ENCODE results near the gene AOC1.

The AOC1 gene

GRCh38 chr7:150895809-150896208 is 43.5 kb downstream of the AOC1 start:
- H3K9ac ChIP-seq (ENCODE audit: low read depth, low read length, poor library complexity, severe bottlenecking): no peak overlapping the region
- no peaks in the 10 kb centered on the region for H3K79me2 ChIP-seq (ENCODE audit: insufficient read depth, low read length)
- no peaks in the 10 kb centered on the region for H3K9me2 ChIP-seq (replicated peaks; ENCODE audit: low read depth, low read length)
- H3K9me3 ChIP-seq (ENCODE audit: insufficient read depth, low read depth, low read length): no peaks in the 10 kb centered on the region
- no peaks in the 10 kb centered on the region for H3K27me3 ChIP-seq (ENCODE audit: insufficient read depth, low read length, poor library complexity, severe bottlenecking)
- H3K4me3 ChIP-seq (ENCODE audit: low read length, poor library complexity, severe bottlenecking): no peak overlapping the region
- H3K4me1 ChIP-seq (ENCODE audit: insufficient read depth, low read length, poor library complexity, severe bottlenecking): peaks cover 4% of the 10 kb centered on the region
- H3K36me3 ChIP-seq (ENCODE audit: insufficient read depth, low read length): no peaks in the 10 kb centered on the region
- H3K4me2 ChIP-seq (ENCODE audit: low read depth, low read length, poor library complexity, severe bottlenecking): no peak overlapping the region
- no peaks in the 10 kb centered on the region for H3F3A ChIP-seq (ENCODE audit: low read depth)
- no peak overlapping the region for H2AFZ ChIP-seq (ENCODE audit: low read length)
- no peaks in the 10 kb centered on the region for H4K20me1 ChIP-seq (ENCODE audit: insufficient read depth, low read length, poor library complexity, severe bottlenecking)
- TF ChIP-seq CTCF (conservative IDR thresholded peaks at IDR 0.05; ENCODE audit: low read length) (no peak), EZH2phosphoT487 (IDR thresholded peaks at IDR 0.05; ENCODE audit: borderline replicate concordance) (no peak)

GRCh38 chr7:150896562-150897209 is 44.4 kb downstream of the AOC1 start:
- Histone ChIP-seq H3K9me2 (replicated peaks; ENCODE audit: low read depth, low read length) (no peaks in the 10 kb centered on the region), H3K4me1 (ENCODE audit: insufficient read depth, low read length, poor library complexity, severe bottlenecking) (peaks cover 4% of the 10 kb centered on the region), H3K36me3 (ENCODE audit: insufficient read depth, low read length) (no peaks in the 10 kb centered on the region), H3K79me2 (ENCODE audit: insufficient read depth, low read length) (no peaks in the 10 kb centered on the region), H3K27me3 (ENCODE audit: insufficient read depth, low read length, poor library complexity, severe bottlenecking) (no peaks in the 10 kb centered on the region), H3K9ac (ENCODE audit: low read depth, low read length, poor library complexity, severe bottlenecking) (no peak overlapping the region), H2AFZ (ENCODE audit: low read length) (no peak overlapping the region), H3K9me3 (ENCODE audit: insufficient read depth, low read depth, low read length) (no peaks in the 10 kb centered on the region), H3F3A (ENCODE audit: low read depth) (no peaks in the 10 kb centered on the region), H3K4me3 (ENCODE audit: low read length, poor library complexity, severe bottlenecking) (no peak overlapping the region), H4K20me1 (ENCODE audit: insufficient read depth, low read length, poor library complexity, severe bottlenecking) (no peaks in the 10 kb centered on the region), H3K4me2 (ENCODE audit: low read depth, low read length, poor library complexity, severe bottlenecking) (no peak overlapping the region)
- TF ChIP-seq CTCF (conservative IDR thresholded peaks at IDR 0.05; ENCODE audit: low read length): no peak
- no peak for TF ChIP-seq EZH2phosphoT487 (IDR thresholded peaks at IDR 0.05; ENCODE audit: borderline replicate concordance)

DNA sequence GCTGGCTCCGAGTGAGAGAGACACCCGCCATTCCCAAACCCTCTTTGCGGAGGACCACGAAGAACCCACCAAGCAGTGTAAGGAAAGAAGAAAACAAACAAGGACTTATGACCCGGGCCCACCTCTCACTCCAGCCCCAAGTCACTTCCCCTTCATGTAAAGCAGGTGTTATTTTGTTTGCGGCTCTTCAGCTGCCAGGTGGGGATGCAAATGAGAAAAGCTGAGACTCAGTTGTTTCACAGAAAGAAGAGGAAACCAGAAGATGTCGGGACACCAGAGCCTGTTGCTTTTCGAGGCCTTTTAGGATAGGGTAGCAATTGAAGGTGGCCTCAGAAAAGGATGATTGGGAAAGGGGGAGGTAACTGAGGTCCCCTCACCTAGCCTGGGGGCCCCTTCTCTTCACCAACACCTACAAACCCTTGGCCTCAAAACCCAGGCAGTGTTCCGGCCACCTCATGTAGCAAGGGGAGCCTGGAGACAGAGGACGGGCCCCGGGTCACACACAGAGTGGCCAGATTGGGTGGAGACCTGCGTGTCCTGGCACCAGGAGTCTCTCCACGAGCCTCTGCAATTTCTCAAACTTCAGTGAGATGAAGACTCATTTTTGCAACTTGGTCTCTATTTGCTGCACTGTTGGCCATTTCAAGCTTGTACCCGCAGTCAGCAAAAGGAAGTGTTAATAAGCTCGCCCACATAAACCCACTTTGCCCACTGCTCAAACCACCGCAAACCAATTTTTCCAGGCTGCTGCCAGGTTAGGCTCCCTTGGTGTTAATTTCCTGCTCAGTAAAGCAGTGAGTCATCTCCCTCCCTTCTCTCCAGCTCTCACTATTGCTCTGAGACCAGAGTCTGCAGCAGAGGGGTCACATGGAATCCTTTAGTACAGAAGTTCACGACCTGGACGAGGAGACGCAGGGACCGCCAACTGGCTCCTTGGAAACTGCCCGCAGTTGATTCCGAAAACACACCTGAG is 45.5 kb downstream of the AOC1 start:
- no peaks in the 10 kb centered on the region for H4K20me1 ChIP-seq (ENCODE audit: insufficient read depth, low read length, poor library complexity, severe bottlenecking)
- no peak for TF ChIP-seq CTCF (conservative IDR thresholded peaks at IDR 0.05; ENCODE audit: low read length)
- no peak for TF ChIP-seq EZH2phosphoT487 (IDR thresholded peaks at IDR 0.05; ENCODE audit: borderline replicate concordance)
- no peaks in the 10 kb centered on the region for H3K9me2 ChIP-seq (replicated peaks; ENCODE audit: low read depth, low read length)
- no peaks in the 10 kb centered on the region for H3K79me2 ChIP-seq (ENCODE audit: insufficient read depth, low read length)
- no peak overlapping the region for H2AFZ ChIP-seq (ENCODE audit: low read length)
- H3K9me3 ChIP-seq (ENCODE audit: insufficient read depth, low read depth, low read length): no peaks in the 10 kb centered on the region
- H3K4me1 ChIP-seq (ENCODE audit: insufficient read depth, low read length, poor library complexity, severe bottlenecking): peaks cover 4% of the 10 kb centered on the region
- no peak overlapping the region for H3K9ac ChIP-seq (ENCODE audit: low read depth, low read length, poor library complexity, severe bottlenecking)
- H3K36me3 ChIP-seq (ENCODE audit: insufficient read depth, low read length): no peaks in the 10 kb centered on the region
- no peaks in the 10 kb centered on the region for H3F3A ChIP-seq (ENCODE audit: low read depth)
- H3K4me2 ChIP-seq (ENCODE audit: low read depth, low read length, poor library complexity, severe bottlenecking): no peak overlapping the region
- H3K27me3 ChIP-seq (ENCODE audit: insufficient read depth, low read length, poor library complexity, severe bottlenecking): no peaks in the 10 kb centered on the region
- no peak overlapping the region for H3K4me3 ChIP-seq (ENCODE audit: low read length, poor library complexity, severe bottlenecking)
